H1 (cell line): ENCODE measurements around the gene ALPI. TPM values are rescaled to one million over a fixed set of nuclear protein-coding genes. Genes with fewer than 3 reads are reported as not detected.
A peak's percentile ranks its signal among the peaks of the same experiment; 100 is the strongest.

Source experiments
- CTCF ChIA-PET: fragments of 300-600 bp; sonication (Branson Sonifier 250); formaldehyde crosslinking; loops from one replicate; lab custom pipeline; 2021; ENCODE audit not compliant: partially characterized antibody; lab: Charles Lee
- POLR2A ChIA-PET: fragments of 300-600 bp; sonication (Branson Sonifier 250); formaldehyde crosslinking; loops from one replicate; lab custom pipeline; 2021; ENCODE audit warnings: inconsistent platforms; ENCODE audit not compliant: partially characterized antibody; lab: Charles Lee
- DNase-seq, 2 experiments: peaks; one replicate each; pipeline versions ENCODE4 v3.0.0 to v3.0.0-alpha.2; 2010 to 2022; ENCODE audit warnings: low spot score in 2 of 2, low read depth in 1 of 2, mixed read lengths in 1 of 2
- FAIRE-seq: peaks from 2 replicates; lab custom pipeline; 2011; peaks lifted over from hg19 to GRCh38; lab: Jason Lieb, UNC
- H2AFZ ChIP-seq: 2 replicates; pipeline ENCODE4 v1.8.1; 2012; ENCODE audit warnings: low read length, inconsistent platforms
- H2AK5ac ChIP-seq: 2 replicates; pipeline ENCODE4 v1.6.1; 2013; ENCODE audit warnings: low read depth, low read length
- H2BK120ac ChIP-seq: replicated peaks from 2 replicates; pipeline ENCODE3; 2013; ENCODE audit warnings: low read depth, low read length, inconsistent platforms
- H2BK12ac ChIP-seq: 2 replicates; pipeline ENCODE4 v1.6.1; 2013; ENCODE audit warnings: low read depth, low read length
- H2BK15ac ChIP-seq: 2 replicates; pipeline ENCODE4 v1.6.1; 2013; ENCODE audit warnings: low read length
- H2BK20ac ChIP-seq: 2 replicates; pipeline ENCODE4 v1.6.1; 2013; ENCODE audit warnings: low read length
- H2BK5ac ChIP-seq: 2 replicates; pipeline ENCODE4 v1.6.1; 2013; ENCODE audit warnings: low read depth, low read length
- H3K14ac ChIP-seq: 2 replicates; pipeline ENCODE4 v1.6.1; 2013; ENCODE audit warnings: inconsistent platforms; ENCODE audit not compliant: insufficient read length
- H3K18ac ChIP-seq: 2 replicates; pipeline ENCODE4 v1.6.1; 2013; ENCODE audit warnings: low read length; ENCODE audit errors: extremely low read depth
- H3K23ac ChIP-seq: 2 replicates; pipeline ENCODE4 v1.6.1; 2013; ENCODE audit warnings: inconsistent platforms; ENCODE audit not compliant: insufficient read length
- H3K23me2 ChIP-seq: 2 replicates; pipeline ENCODE4 v1.6.1; 2013; ENCODE audit warnings: low read depth, low read length
- H3K27ac ChIP-seq: 2 replicates; pipeline ENCODE4 v1.6.1; 2011; ENCODE audit warnings: low read depth, low read length, inconsistent platforms
- H3K27me3 ChIP-seq, 4 experiments: replicated peaks in 1 of 4; 1 replicate in 1 of 4; 2 replicates in 3 of 4; pipeline versions ENCODE4 v1.6.1 to v1.8.1; 2011 to 2013; ENCODE audit warnings: low read length in 3 of 4, mild to moderate bottlenecking in 3 of 4, inconsistent platforms in 2 of 4, mixed read lengths in 2 of 4, moderate library complexity in 1 of 4; ENCODE audit not compliant: control insufficient read depth in 3 of 4, insufficient read depth in 3 of 4; ENCODE audit errors: extremely low read depth in 1 of 4
- H3K36me3 ChIP-seq, 4 experiments: 2 replicates each; pipeline versions ENCODE4 v1.6.1 to v1.8.1; 2011 to 2013; ENCODE audit warnings: mild to moderate bottlenecking in 4 of 4, low read length in 3 of 4, moderate library complexity in 2 of 4, control low read depth in 1 of 4, inconsistent platforms in 1 of 4; ENCODE audit not compliant: insufficient read depth in 4 of 4, control insufficient read depth in 2 of 4
- H3K4ac ChIP-seq: replicated peaks from 2 replicates; pipeline ENCODE3; 2013; ENCODE audit warnings: low read length, low read depth, mixed read lengths, inconsistent platforms; ENCODE audit not compliant: insufficient read length
- H3K4me1 ChIP-seq, 4 experiments: replicated peaks in 1 of 4; 1 replicate in 1 of 4; 2 replicates in 3 of 4; pipeline versions ENCODE4 v1.6.1 to v1.8.1; 2011 to 2013; ENCODE audit warnings: low read length in 3 of 4, inconsistent platforms in 2 of 4, mixed read lengths in 1 of 4; ENCODE audit not compliant: insufficient read depth in 4 of 4, control insufficient read depth in 3 of 4
- H3K4me2 ChIP-seq, 2 experiments: 2 replicates each; pipeline versions ENCODE4 v1.6.1 to v1.8.1; 2011 to 2013; ENCODE audit warnings: low read depth in 2 of 2, low read length in 2 of 2, control low read depth in 1 of 2, inconsistent platforms in 1 of 2, mild to moderate bottlenecking in 1 of 2; ENCODE audit not compliant: insufficient read depth in 1 of 2
- H3K4me3 ChIP-seq, 4 experiments: fragments of 200-600, 300-600 bp in 1 of 4; sonication (generic), shearing (Covaris generic), sonication (Bioruptor Twin) in 1 of 4; 2 replicates each; pipeline versions ENCODE4 v1.5.1 to v1.8.1; 2011 to 2016; ENCODE audit warnings: low read length in 4 of 4, low read depth in 3 of 4, control low read depth in 2 of 4, inconsistent platforms in 2 of 4, mild to moderate bottlenecking in 2 of 4, mixed read lengths in 1 of 4, moderate library complexity in 1 of 4; ENCODE audit not compliant: insufficient read depth in 2 of 4; ENCODE audit errors: extremely low read depth in 1 of 4
- H3K56ac ChIP-seq: replicated peaks from 2 replicates; pipeline ENCODE3; 2013; ENCODE audit warnings: low read depth, mild to moderate bottlenecking, mixed read lengths, low read length, inconsistent platforms; ENCODE audit not compliant: insufficient read length
- H3K79me1 ChIP-seq: 2 replicates; pipeline ENCODE4 v1.6.1; 2013; ENCODE audit warnings: low read depth, low read length, control low read depth
- H3K79me2 ChIP-seq, 2 experiments: 2 replicates each; pipeline versions ENCODE4 v1.6.1 to v1.8.1; 2012 to 2013; ENCODE audit warnings: low read length in 2 of 2, mild to moderate bottlenecking in 2 of 2, inconsistent platforms in 1 of 2; ENCODE audit not compliant: insufficient read depth in 2 of 2, control insufficient read depth in 1 of 2
- H3K9ac ChIP-seq, 4 experiments: replicated peaks in 1 of 4; 1 replicate in 1 of 4; 2 replicates in 3 of 4; pipeline versions ENCODE4 v1.6.1 to v1.8.1; 2011 to 2013; ENCODE audit warnings: low read depth in 3 of 4, low read length in 3 of 4, control low read depth in 2 of 4, mild to moderate bottlenecking in 2 of 4, moderate library complexity in 2 of 4, inconsistent platforms in 1 of 4; ENCODE audit errors: extremely low read depth in 1 of 4
- H3K9me3 ChIP-seq, 2 experiments: 2 replicates each; pipeline versions ENCODE4 v1.6.1 to v1.8.1; 2012 to 2013; ENCODE audit warnings: mild to moderate bottlenecking in 2 of 2, moderate library complexity in 2 of 2, control low read depth in 1 of 2, inconsistent platforms in 1 of 2, low read depth in 1 of 2, low read length in 1 of 2, mixed read lengths in 1 of 2; ENCODE audit not compliant: insufficient read depth in 2 of 2
- H4K20me1 ChIP-seq, 2 experiments: replicated peaks in 1 of 2; 2 replicates each; pipeline versions ENCODE3 to v1.8.1; 2011 to 2013; ENCODE audit warnings: inconsistent platforms in 2 of 2, low read length in 2 of 2, mild to moderate bottlenecking in 1 of 2; ENCODE audit not compliant: insufficient read depth in 2 of 2, control insufficient read depth in 1 of 2
- H4K5ac ChIP-seq: 2 replicates; pipeline ENCODE4 v1.6.1; 2013; ENCODE audit warnings: low read length, low read depth, mixed read lengths, inconsistent platforms; ENCODE audit not compliant: insufficient read length
- H4K8ac ChIP-seq: 2 replicates; pipeline ENCODE4 v1.8.0; 2013; ENCODE audit warnings: mild to moderate bottlenecking, moderate library complexity, low read length, inconsistent platforms; ENCODE audit not compliant: insufficient read depth; ENCODE audit errors: extremely low read depth
- H4K91ac ChIP-seq: replicated peaks from 2 replicates; pipeline ENCODE3; 2013; ENCODE audit warnings: low read length, mixed read lengths, inconsistent platforms; ENCODE audit not compliant: insufficient read length
- CBX5 ChIP-seq: fragments of 300-800, 300-1000 bp; sonication (generic); IDR thresholded peaks from 2 replicates; pipeline ENCODE4 v1.7.1; 2016; ENCODE audit warnings: antibody characterized with exemption, low read length, low read depth
- HDAC2 ChIP-seq, 2 experiments: fragments of 300-600 bp in 1 of 2; sonication (generic) in 1 of 2; IDR thresholded peaks; 2 replicates each; pipeline ENCODE4 v1.6.1; 2011 to 2012; ENCODE audit warnings: low read depth in 2 of 2, low read length in 2 of 2, mild to moderate bottlenecking in 2 of 2, moderate library complexity in 2 of 2, borderline replicate concordance in 1 of 2, inconsistent platforms in 1 of 2
- JUN ChIP-seq: IDR thresholded peaks from 2 replicates; pipeline ENCODE4 v1.6.1; 2011; ENCODE audit warnings: low read depth, mild to moderate bottlenecking, improper control_type of control experiment, low read length
- NANOG ChIP-seq: IDR thresholded peaks from 2 replicates; pipeline ENCODE4 v1.6.1; 2011; ENCODE audit warnings: low read length, low read depth, mild to moderate bottlenecking, inconsistent platforms; ENCODE audit not compliant: insufficient read depth, poor library complexity, severe bottlenecking
- RBBP5 ChIP-seq: IDR thresholded peaks from 2 replicates; pipeline ENCODE4 v1.7.1; 2012; ENCODE audit warnings: low read depth, mild to moderate bottlenecking, inconsistent platforms, low read length, moderate library complexity, borderline replicate concordance
- SIX5 ChIP-seq: IDR thresholded peaks from 2 replicates; pipeline ENCODE4 v1.6.1; 2011; ENCODE audit warnings: mild to moderate bottlenecking, low read depth, low read length
- SP2 ChIP-seq: IDR thresholded peaks from 2 replicates; pipeline ENCODE4 v1.6.1; 2012; ENCODE audit warnings: mild to moderate bottlenecking, low read length, inconsistent platforms
- TCF12 ChIP-seq: IDR thresholded peaks from 2 replicates; pipeline ENCODE4 v1.6.1; 2011; ENCODE audit warnings: low read depth, mild to moderate bottlenecking, low read length
- TEAD4 ChIP-seq: IDR thresholded peaks from 2 replicates; pipeline ENCODE4 v1.6.1; 2012; ENCODE audit warnings: low read depth, low read length, inconsistent platforms, mixed read lengths
- USF2 ChIP-seq: IDR thresholded peaks from 2 replicates; pipeline ENCODE4 v1.6.1; 2011; ENCODE audit warnings: low read length, improper control_type of control experiment
- YY1 ChIP-seq: IDR thresholded peaks from 2 replicates; pipeline ENCODE4 v1.6.1; 2011; ENCODE audit warnings: low read depth, mild to moderate bottlenecking, low read length
- WGBS, 2 experiments: shearing (Covaris generic) in 1 of 2; methylation state at CpG; one replicate each; pipeline versions ENCODE4 v1.1.6 to v1.1.7; 2013 to 2015; ENCODE audit warnings: low lambda C conversion rate in 2 of 2, mixed read lengths in 2 of 2, inconsistent platforms in 1 of 2, low coverage in 1 of 2, missing lambda C conversion rate in 1 of 2; ENCODE audit not compliant: insufficient replicate concordance in 2 of 2, insufficient coverage in 1 of 2, insufficient read length in 1 of 2; ENCODE audit errors: extremely low coverage in 1 of 2, missing lambda C conversion rate in 1 of 2; 5-methylcytosine and 5-hydroxymethylcytosine counted together
- polyA plus RNA-seq, 7 experiments: library from polyadenylated mRNA; depleted of rRNA in 3 of 7; stranded (reverse) in 5 of 7; unstranded in 2 of 7; fragments of >200 nt in 5 of 7; fragments of 200-250 nt in 2 of 7; gene quantifications; 1 replicate in 5 of 7; 2 replicates in 1 of 7; 4 replicates in 1 of 7; pipeline versions ENCODE4 v1.2.1 to v1.2.3, GENCODE V29; 2011 to 2013; ENCODE audit warnings: missing spikeins in 2 of 7, mixed read lengths in 2 of 7
- total RNA-seq: library from RNA; stranded (reverse); fragmentation: NEBNext Ultra II Directional; extraction: Animal tissue kit (Norgen Biotek cat#: 25700); gene quantifications from 2 replicates; pipeline ENCODE4 v1.2.1, GENCODE V29; 2021

Gene ALPI
- total and polyA plus RNA-seq, 2 of the 8 experiments (the other 6 are each of a cell fraction or from before 2014, with no cell fraction given), result not detected

GRCh38 chr2:232488721-232489300 is 32.9 kb downstream of the ALPI start:
- Histone ChIP-seq H4K5ac (no peak overlapping the region), H2BK12ac (no peak overlapping the region), H3K23ac (no peak overlapping the region), H3K14ac (no peak overlapping the region), H3K79me2 (no peaks in the 10 kb centered on the region), H2BK20ac (0 out of 2 replicates have a peak overlapping the region, but pooled peaks have one; percentile 32), H4K8ac (no peak overlapping the region), H4K20me1 (peaks cover 4 to 8% of the 10 kb centered on the region in 2 experiments), H3K56ac (no peak overlapping the region), H3K27ac (no peak overlapping the region), H4K91ac (no peak overlapping the region), H3K4me1 (peaks cover 0 to 41% (median 23%) of the 10 kb centered on the region in 4 experiments; a peak in 6 of 7 replicates), H3K4me3 (peak overlapping the region in 1 of 4 experiments; percentile 62; a peak in 1 of 8 replicates), H3K4me2 (peak overlapping the region; percentile 56 to 79; a peak in 3 of 4 replicates), H2BK15ac (no peak overlapping the region), H3K23me2 (peaks cover 12% of the 10 kb centered on the region; the same call in 1 of the 2 replicates), H2AFZ (no peak overlapping the region), H3K79me1 (no peaks in the 10 kb centered on the region), H3K18ac (no peak overlapping the region; the same call in 1 of the 2 replicates), H3K9ac (no peak overlapping the region), H2AK5ac (0 out of 2 replicates have a peak overlapping the region, but pooled peaks have one; percentile 49), H3K9me3 (no peaks in the 10 kb centered on the region; a peak in 1 of 4 replicates), H3K4ac (no peak overlapping the region), H3K36me3 (peaks cover 0 to 11% (median 0%) of the 10 kb centered on the region in 4 experiments; a peak in 1 of 8 replicates), H3K27me3 (peaks cover 35 to 56% (median 49%) of the 10 kb centered on the region in 4 experiments), H2BK5ac (no peak overlapping the region), H2BK120ac (no peak overlapping the region)
- DNase-seq, result no peak
- POLR2A ChIA-PET, result interaction anchor here (0.6 to 1.6 kb wide), 6 partner anchors 15 to 102 kb away, joined by 3 to 5 read pairs (median 4); no protein-coding TSS in a partner anchor
- CTCF ChIA-PET, result interaction anchor here (1.0 to 3.6 kb wide), 6 partner anchors 10 to 44 kb away, joined by 3 to 32 read pairs (median 4); partner anchors contain the start of gene PRSS56
- no peak for FAIRE-seq
- 73% methylated on average over 5 of the region's 5 CpGs; no CpG with 5 or more reads in 1 of the 2 experiments for WGBS, 2 experiments
- TF ChIP-seq SP2 (no peak), USF2 (no peak), YY1 (no peak), CBX5 (no peak), NANOG (no peak), JUN (no peak), RBBP5 (no peak), HDAC2 (IDR thresholded peaks at IDR 0.05; ENCODE audit: borderline replicate concordance in 1 of 2, low read depth in 2 of 2, low read length in 2 of 2) (no peak), TEAD4 (no peak), SIX5 (no peak), TCF12 (no peak)
